GM13976 (cell line): ENCODE measurements around the gene CHPF.

ENCODE experiments used
- DNase-seq: peaks from one replicate; pipeline ENCODE4 v3.0.0; 2012; ENCODE audit warnings: low spot score
- CTCF ChIP-seq: IDR thresholded peaks from 2 replicates; pipeline ENCODE4 v1.5.1; 2012; ENCODE audit warnings: borderline replicate concordance, mild to moderate bottlenecking; ENCODE audit not compliant: insufficient read depth; ENCODE audit errors: extremely low read depth, missing control alignments, control extremely low read depth
- in situ Hi-C: fragments of 300-500 bp; cut with MboI; formaldehyde crosslinking; loops from one replicate; pipeline ENCODE4 v1.12.0; 2022; ENCODE audit warnings: low sequenced_read_pairs, mixed read lengths, inconsistent platforms; ENCODE audit not compliant: unreplicated experiment

CHPF gene

GRCh38 chr2:219519526-219519916 is 24.1 kb downstream of the CHPF start:
- in situ Hi-C loops: no loop called here
- no peak for TF ChIP-seq CTCF
- no peak for DNase-seq

- DNase-seq: no peak
- TF ChIP-seq CTCF: no peak
- in situ Hi-C loops: no loop called here
These were observed 25.4 kb downstream of the CHPF start for GRCh38 chr2:219517954-219518778.

GRCh38 chr2:219516888-219517287 is 26.7 kb downstream of the CHPF start:
- TF ChIP-seq CTCF: no peak
- in situ Hi-C loops: no loop called here
- DNase-seq: no peak

- no peak for TF ChIP-seq CTCF
These were observed 27.6 kb downstream of the CHPF start for GRCh38 chr2:219515874-219516629.

GRCh38 chr2:219514836-219515235 is 28.8 kb downstream of the CHPF start:
- in situ Hi-C loops: no loop called here

More at GRCh38 chr2:219515874-219516629, 27.6 kb downstream of the CHPF start:
- in situ Hi-C loops: no loop called here
- no peak for DNase-seq

More at GRCh38 chr2:219514836-219515235, 28.8 kb downstream of the CHPF start:
- no peak for TF ChIP-seq CTCF
- no peak for DNase-seq
